ENCODE data around the gene CHRNA7.
"Not testable (repeated sequence)": the region's sequence is repeated elsewhere in the genome, so short reads cannot be mapped to it uniquely, and the experiment has no call there.

DNA sequence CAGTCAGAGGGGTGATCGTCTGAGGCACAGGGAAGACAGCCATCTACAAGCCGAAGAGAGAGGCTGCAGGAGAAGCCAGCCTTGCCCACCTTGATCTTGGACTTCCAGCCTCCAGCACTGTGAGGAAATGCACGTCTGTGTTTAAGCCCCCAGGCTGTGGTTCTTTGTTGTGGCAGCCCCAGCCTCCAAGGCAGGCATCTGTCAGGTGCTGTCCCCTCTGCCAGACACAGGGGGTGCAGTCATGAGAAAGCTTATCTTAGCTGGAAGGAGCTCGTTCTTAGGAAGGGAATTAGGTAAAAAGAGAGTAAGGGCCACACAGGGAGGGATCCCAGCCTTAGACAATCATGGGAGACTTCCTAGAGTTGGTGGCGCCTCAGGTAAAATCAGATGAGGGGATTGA is 150.3 kb downstream of the CHRNA7 start:
- not testable (repeated sequence) for TF ChIP-seq SP1 (CRISPR knock-in tag; IDR thresholded peaks at IDR 0.05); E4F1 (CRISPR knock-in tag; IDR thresholded peaks at IDR 0.05; ENCODE audit: borderline replicate concordance); POLR2AphosphoS2 (IDR thresholded peaks at IDR 0.05; ENCODE audit: low read length); KAT2B (IDR thresholded peaks at IDR 0.05; ENCODE audit: low read depth, low read length); RAD21 (CRISPR knock-in tag; conservative IDR thresholded peaks at IDR 0.05 in 1 of 2, IDR thresholded peaks at IDR 0.05 in 1 of 2); YY1 (IDR thresholded peaks at IDR 0.05; ENCODE audit: borderline replicate concordance in 1 of 3, control insufficient read depth in 1 of 3, extremely low read depth in 1 of 3, insufficient read depth in 3 of 3, insufficient read length in 1 of 3, insufficient replicate concordance in 2 of 3, low read depth in 1 of 3, low read length in 2 of 3); ZBTB49 (CRISPR knock-in tag; IDR thresholded peaks at IDR 0.05; ENCODE audit: borderline replicate concordance); MEF2A (IDR thresholded peaks at IDR 0.05; ENCODE audit: control insufficient read depth, low read depth, low read length); ZNF398 (CRISPR knock-in tag; IDR thresholded peaks at IDR 0.05); ZNF431 (CRISPR knock-in tag; IDR thresholded peaks at IDR 0.05)
- TF ChIP-seq, protein P1, sequence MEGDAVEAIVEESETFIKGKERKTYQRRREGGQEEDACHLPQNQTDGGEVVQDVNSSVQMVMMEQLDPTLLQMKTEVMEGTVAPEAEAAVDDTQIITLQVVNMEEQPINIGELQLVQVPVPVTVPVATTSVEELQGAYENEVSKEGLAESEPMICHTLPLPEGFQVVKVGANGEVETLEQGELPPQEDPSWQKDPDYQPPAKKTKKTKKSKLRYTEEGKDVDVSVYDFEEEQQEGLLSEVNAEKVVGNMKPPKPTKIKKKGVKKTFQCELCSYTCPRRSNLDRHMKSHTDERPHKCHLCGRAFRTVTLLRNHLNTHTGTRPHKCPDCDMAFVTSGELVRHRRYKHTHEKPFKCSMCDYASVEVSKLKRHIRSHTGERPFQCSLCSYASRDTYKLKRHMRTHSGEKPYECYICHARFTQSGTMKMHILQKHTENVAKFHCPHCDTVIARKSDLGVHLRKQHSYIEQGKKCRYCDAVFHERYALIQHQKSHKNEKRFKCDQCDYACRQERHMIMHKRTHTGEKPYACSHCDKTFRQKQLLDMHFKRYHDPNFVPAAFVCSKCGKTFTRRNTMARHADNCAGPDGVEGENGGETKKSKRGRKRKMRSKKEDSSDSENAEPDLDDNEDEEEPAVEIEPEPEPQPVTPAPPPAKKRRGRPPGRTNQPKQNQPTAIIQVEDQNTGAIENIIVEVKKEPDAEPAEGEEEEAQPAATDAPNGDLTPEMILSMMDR (IDR thresholded peaks at IDR 0.05 in 2 of 3, conservative IDR thresholded peaks at IDR 0.05 in 1 of 3; ENCODE audit: insufficient read depth in 2 of 3, low read depth in 1 of 3, low read length in 3 of 3), result not testable (repeated sequence)

All from K562 (cell line).